Stimulated activated CD4-positive, alpha-beta T cell treated with anti-CD3 and anti-CD28 coated beads, Interleukin-12 subunit alpha, Interleukin-12 subunit beta, amount 100 ng/mL, for 4 hours (primary cell): ENCODE measurements around the gene SLCO4C1.

ENCODE experiments used
- DNase-seq: peaks from one replicate; pipeline ENCODE4 v3.0.0-alpha.2; 2020

SLCO4C1 gene

DNA sequence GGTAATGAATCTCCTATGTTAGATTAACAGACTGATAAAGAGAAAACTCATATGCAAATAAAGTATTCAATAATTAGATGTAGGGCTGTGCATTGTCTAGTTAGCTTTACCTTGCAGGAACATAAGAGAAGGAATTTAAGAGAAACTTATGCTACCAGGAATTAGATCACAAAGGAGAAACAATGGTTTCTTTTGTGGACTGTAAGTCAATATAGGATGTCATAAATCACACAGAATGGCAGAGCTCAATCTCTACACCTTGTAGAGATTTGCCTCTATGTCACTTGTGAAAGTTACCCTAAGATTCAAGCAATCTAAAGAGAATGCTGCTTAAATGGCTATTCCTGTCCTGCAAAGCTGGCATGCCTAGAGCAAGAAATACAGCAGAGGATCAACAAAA, 26.0 kb downstream of the SLCO4C1 start:
- DNase-seq: no peak

DNA sequence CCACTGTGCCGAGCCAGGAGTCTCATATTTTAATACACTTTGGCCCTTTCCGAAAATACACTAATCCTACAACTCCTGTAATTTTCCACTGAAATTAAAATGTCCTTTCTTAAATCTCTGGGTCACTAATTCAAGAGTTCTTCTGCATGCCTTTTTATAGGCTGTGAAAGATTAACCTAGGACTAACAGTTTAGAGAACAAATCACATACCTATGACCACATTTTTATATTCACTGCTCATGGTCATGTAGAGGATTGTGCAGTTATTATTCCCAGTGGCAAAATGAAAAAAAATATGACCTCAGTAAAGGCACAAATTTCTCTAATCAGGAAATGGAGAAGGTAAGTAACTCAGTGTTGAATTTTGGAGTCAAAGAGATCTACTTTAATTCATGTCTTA, 33.4 kb downstream of the SLCO4C1 start:
- DNase-seq: no peak

DNA sequence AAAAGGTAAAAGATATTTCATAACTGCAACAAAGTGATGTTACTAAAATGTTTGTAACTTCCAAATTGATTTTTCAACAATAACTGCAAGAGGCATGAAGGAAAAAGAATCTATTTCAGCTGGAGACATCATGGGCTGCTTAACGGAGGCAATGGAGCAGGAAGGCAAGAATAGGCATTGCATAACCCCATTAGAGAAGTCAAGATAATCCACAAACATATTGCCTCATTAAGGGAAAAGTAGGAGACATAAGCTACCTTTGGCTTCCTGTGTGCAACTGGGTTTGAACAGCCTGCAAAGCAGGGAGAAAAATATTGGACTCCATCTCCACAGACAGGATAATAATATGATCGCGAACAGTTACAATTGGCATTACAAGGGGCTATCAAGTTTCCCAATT, 46.7 kb downstream of the SLCO4C1 start:
- no peak for DNase-seq

DNA sequence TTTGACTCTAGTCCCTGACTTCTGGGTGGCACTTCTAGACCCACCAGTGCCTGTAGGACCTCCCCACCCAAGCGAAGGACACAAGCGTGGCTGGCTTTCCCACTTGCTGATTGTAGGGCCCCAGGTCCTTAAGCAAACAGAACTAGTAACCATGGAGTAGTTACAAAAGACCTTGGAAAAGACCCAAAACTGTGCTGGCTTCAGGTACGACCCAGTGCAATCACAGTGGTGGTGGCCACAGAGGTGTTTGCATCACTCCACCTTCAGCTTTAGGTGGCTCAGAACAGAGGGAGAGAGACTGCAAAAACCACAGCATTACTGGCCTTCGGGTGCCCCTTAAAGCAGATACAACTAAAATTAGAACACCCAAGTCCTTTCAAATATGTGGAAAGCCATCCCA, 52.9 kb downstream of the SLCO4C1 start:
- DNase-seq: no peak

DNA sequence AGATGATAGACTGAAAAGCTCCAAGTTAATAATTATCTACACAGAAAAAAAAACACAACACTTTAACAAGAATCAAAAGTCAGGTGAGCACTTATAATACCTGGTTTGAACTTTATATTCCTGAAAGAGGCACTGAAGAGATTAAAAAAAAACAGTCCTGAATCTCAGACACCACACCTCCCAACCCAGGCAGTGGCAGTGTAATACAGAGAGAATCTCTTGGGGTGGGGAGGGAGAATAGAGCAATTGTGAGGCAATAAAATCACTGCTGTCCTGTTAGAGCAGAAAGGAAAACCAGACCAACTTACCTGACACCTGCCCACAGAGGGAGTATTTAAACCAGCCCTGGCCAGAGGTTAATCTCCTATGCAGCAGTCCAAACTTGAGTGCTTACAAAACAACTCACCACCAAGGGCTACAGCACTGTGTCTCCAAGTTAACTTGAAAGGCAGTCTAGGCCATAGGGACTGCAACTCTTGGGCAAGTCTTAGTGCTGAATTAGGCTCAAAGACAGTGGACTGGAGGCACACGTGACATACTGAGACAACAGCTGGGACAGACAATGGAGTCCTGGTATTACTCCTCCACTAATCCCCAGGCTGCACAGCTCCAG, 54.2 kb downstream of the SLCO4C1 start:
- DNase-seq: no peak

DNA sequence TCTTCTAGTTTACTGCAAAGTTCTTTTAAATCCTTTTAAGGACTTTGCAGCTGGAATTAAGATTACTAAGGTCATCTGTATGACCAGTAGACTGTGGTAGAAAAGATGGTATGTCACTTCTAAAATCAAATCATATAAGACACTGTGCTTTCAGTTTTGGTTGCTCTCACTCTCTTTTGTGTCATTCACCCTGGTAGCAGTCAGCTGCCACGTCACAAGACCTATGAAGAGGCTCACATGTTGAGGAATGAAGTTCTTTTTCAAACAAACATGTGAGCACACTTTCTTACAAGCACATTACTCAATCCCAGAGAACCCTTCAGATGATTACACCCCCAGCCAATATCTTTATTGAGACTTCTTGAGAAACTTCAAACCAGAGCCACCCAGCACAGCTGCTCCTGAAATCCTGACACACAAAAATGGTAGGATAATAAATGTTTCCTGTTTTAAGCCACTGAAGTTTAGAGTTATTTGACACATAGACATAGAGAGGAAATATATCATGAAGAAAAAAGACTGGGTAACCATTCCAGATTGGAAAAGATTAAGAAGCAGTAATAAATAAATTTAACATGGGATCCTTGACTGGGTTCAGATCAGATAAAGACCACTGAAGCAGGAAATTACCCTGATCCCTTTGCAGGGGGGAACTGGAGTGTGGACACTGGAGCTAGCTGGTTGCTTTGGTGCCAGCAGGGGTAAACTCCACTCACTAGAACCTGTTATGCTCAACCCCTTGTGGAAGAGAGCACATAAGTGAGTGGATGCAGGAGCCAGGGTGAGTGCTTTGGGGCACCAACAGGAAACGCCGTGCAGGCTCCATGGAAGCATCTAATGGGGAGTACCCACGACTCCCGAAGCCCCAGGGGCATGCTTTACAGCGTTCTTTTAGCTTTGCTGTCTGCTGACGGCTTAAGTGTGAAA, 64.1 kb downstream of the SLCO4C1 start:
- no peak for DNase-seq

DNA sequence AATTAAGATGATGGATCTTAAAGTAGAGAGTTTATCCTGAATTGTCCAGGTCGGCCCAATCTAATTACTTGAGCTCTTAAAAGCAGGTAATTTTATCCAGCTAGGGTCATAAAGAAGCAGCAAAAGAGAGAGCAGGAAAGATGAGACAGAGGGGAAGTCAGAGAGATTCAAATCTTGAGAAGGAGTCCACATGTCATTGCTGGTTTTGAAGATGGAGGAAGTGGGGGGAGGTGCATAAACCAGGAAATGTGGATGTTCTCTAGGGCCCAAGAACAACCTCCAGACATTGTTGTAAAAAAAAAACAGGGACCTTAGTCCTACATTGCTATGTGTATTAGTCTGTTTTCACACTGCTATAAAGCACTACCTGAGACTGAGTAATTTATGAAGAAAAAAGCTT, 66.4 kb downstream of the SLCO4C1 start:
- DNase-seq: no peak

DNA sequence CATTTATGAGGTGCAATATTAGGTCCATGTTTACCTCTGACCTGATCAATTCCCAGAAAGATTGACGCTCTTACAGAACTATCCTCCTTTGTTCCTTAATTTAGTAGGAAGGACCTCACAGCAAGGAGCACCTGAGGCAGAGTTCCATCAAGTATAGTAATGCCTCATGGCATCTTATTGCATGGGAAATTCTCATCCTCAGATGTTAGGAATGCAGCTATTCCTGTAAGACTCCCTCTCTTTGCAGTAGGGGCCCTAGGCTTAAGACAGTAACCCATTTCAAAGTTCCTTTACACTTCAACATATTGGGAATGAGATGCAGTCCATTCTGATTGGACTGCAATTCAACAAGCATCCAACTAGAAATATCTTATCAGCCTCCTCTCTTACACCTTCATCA, 69.8 kb downstream of the SLCO4C1 start:
- no peak for DNase-seq

DNA sequence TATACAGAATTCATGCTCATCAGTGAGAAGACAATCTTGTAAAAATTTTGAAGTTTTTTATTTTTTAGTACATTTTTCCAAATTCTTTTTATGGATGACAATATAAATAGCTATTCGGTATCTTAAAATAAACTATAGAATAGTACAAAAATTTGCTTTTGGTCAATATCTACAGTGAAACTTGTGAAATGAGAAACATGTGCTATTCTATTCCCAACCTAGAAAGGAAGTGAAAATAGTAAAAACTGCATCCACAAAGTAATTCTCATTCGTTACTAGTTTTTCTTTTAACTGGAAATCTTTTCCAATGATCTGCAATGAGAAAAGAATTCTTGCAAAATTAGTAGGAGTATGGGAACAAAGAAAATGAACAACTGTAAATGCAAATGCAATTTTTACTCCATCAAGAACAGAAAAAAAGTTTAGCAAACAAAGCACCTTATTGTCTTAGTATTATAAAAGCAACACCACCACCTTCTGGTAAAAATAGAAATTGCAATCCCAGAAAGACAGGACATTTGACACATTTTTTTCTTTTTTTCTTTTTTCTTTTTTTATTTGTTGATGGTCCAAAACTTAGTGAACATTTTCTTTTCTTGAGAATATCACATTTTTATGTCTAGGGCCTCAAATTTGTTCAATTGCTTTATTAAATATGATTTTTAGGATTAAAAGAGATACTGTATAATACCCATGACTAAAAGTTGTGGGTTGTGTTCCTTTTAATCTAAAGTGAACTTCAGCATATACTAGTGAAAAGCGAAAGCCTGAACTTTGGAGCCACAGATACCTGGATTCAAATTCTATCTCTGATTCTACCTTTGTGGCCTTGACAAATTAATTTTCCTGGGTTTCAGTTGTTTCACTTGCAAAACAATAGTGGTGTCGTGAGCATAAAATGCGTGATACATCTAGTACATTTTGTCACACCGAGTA, 72.3 kb downstream of the SLCO4C1 start:
- no peak for DNase-seq

DNA sequence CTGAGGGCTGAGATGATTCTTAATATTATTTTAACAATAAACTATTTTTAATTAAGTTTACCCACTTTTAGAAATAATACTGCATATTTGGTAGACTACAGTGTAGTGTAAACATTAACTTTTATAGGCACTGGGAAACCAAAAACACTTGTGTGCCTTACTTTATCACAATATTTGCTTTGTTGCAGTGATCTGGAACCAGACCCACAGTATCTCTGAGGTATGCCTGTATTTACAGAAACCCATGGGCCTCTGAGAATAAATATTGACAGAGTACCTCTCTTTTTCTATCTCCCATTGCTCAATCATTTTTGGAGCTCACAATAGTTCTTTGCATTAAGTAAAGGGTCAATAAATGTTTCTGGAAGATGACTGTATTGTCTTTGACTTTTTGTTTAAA, 73.3 kb downstream of the SLCO4C1 start:
- DNase-seq: no peak

DNA sequence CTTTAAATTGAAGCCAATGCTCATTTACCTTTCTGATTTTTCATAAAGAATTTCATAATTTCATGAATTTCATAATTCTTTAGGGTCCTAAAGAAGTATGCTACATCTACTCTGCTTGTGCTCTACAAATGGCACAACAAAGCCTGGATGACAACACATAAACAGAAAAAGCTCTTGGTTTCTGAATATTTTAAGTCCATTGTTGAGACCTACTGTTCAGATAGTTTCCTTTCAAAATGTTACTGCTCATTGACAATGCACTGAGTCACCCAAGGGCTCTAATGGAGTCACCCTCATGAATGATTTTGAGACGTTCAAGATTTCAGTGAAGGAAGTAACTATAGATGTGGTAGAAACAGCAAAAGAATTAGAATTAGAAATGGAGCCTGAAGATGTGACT, 74.1 kb downstream of the SLCO4C1 start:
- no peak for DNase-seq

DNA sequence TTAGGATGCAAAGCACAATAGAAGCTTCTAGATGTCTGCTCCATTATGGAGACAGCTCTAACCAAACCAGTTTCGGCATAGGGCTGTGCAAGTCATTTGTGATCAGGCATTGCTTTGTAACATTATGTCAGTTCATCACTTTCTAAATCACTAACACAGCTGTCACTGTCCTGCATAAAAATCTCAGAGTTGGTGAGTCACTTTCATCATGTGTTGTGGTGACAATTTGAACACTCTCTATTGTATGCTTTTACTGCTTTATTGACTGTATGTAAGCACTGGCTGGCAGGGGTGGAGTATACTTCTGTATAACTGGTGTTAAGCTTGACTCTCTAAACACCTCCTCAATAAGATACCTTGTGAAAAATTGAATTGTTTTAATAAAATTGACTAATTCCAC, 77.9 kb downstream of the SLCO4C1 start:
- DNase-seq: no peak

DNA sequence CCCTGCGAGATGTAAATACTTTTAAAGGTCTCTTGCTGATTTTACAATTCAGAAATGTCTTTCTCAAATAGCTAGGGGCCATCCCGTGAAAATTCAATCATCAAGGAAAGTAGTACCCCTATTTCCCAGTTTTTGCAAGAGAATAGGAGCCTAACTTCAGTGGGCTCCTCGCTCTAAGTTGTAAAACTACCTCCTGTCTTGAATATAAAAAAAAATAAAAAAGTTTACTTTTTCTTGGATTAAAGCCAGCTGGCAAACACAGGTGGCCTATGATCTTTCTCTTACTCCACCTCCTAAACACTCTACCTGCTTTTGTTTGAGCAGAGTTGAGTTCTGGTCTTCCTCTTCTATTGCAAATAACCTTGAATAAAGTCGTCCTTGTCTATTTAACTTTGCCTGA, 79.4 kb downstream of the SLCO4C1 start:
- no peak for DNase-seq

DNA sequence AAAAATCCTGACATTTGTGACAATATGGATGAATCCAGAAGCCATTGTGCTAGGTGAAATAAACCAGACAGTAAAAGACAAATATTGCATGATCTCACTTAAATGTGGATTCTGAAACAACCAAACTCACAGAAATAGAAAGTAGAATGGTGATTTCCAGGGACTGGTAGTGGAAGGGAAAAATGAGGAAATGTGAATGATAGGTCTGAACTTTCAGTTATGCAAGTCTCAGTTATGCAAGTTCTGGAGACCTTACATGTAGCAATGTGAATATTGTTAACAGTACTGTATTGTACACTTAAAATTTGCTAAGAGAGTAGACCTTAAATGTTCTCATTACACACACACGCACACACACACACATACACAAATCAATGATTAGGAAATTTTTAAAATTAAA, 84.9 kb downstream of the SLCO4C1 start:
- DNase-seq: no peak

DNA sequence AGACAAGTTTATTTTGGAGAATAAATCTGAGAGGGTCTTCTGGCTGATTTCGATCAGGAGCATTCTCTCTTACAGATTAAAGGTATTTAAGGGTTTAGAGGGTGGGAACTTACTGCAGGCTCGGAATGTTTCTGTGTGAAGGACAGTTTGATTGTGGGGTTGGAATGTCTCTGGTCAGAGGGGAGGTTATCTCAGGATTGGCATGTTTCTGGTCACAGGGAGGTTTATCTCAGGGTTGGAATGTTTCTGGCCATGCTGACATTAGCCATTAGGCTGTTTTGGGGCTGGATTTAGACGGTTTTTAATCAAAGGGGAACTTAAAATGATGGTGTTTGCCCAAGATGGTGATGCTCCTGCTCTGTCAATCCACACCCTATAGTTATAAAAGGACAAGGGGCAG, 95.2 kb downstream of the SLCO4C1 start:
- no peak for DNase-seq

DNA sequence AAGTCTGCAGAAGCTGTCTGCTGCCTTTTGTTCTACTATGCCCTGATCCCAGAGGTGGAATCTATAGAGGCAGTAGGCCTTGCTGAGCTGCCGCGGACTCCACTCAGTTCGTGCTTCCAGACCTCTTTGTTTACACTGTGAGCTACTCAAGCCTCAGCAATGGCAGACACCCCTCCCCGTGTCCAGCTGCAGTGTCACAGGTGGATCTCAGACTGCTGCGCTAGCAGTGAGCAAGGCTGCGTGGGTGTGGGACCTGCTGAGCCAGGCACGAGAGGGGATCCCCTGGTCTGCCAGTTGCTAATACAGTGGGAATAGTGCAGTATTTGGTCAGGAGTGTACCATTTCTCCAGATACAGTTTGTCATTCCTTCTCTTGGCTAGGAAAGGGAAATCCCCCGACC, 99.6 kb downstream of the SLCO4C1 start:
- no peak for DNase-seq
